HUDEP-2 (cell line): Measurements from ENCODE around the gene CHM.
"Not testable (repeated sequence)": the region's sequence is repeated elsewhere in the genome, so short reads cannot be mapped to it uniquely, and the experiment has no call there.

ENCODE experiments used
- DNase-seq, 76 experiments: peaks; one replicate each; lab custom pipeline; 2025; ENCODE audit not compliant: unreplicated experiment in 76 of 76; lab: John Stamatoyannopoulos, UW

The CHM gene

DNA sequence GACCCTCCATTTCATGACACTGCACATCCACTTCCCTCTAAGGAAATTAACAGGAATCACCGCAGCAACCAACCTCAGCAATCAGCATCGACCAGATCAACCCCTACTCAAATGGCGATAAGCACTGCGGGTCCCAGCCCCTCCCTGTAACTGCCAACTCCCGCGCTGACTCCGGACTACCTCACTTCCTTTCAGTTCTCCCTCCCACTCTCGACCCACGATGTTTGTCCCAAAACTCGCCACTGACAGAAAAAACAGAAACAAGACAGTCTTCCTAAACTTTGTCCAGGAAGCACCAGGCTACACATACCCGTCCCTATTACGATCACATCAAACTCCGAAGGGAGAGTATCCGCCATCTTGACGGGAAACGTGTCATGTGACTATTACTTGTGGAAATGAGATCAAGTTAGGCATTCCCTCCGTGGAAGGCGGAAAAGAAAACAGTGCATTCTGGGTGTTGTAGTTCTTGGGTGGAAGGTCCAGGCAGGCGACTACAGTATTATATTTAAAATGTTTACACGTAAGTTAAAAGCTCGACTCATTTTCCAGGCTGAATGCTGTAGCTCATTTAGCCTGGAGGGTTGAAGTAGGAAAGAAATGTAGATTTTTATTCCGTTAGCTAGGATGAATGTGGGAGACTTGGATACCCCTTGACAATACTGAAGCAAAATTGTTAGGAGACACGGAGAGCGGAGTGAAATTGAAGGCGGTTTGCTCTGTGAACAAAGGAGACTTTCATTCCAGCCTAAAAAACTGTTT, at the start of gene CHM:
Gene CHM (minus strand): TSS at position 385 of the 762 bp plus-strand sequence. CDS start 26 bp downstream, at position 359.
- DNase-seq, result no peak

GRCh38 chrX:86078650-86079049, 31.3 kb upstream of the CHM start:
- DNase-seq, result no peak

GRCh38 chrX:86066998-86067397, 19.6 kb upstream of the CHM start:
- no peak for DNase-seq

- no peak for DNase-seq
These were observed 14.0 kb upstream of the CHM start for GRCh38 chrX:86061407-86061806.

DNA sequence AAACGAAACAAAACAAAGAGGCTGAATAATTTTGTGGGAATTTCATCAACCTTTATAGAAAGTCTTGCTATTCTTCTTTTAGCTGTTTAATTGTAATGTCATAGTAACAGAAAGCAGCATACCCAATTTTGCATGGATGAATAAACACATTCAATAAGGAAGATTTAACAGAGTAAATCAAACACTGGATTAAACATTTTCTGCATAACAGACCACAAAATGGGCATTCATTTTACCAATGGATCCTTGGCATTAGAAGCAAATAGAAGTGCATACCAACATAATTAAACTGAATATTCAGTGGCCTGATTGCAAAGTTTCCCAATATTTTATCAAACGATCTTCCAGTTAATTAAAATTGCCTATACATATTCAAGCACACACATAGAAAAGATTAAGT, 4.4 kb upstream of the CHM start:
- no peak for DNase-seq

- DNase-seq, result no peak
These were observed 550 bp upstream of the CHM start for GRCh38 chrX:86047936-86048280.

GRCh38 chrX:86044216-86044615, 3.1 kb downstream of the CHM start:
- no peak for DNase-seq

GRCh38 chrX:86039625-86040568, 7.5 kb downstream of the CHM start:
- DNase-seq, result no peak

DNA sequence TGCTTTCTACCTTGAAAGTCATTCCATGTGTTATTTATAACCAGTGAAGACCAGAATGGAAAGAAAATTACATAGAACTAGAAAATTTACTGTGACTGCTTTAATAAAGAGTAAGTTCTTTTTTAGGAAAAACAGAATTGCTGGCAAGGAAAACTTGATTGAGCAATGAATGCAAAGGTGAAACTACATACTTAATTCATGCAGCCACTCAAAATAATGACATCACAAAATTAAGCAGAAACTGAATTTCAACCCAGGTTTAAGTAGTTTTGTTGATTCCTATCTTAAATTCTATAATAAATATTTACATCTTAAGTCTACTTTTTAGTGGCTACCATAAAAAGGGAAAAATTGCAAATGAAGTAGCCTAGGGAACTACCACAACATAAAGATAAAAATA, 14.0 kb downstream of the CHM start:
- DNase-seq, result no peak

DNA sequence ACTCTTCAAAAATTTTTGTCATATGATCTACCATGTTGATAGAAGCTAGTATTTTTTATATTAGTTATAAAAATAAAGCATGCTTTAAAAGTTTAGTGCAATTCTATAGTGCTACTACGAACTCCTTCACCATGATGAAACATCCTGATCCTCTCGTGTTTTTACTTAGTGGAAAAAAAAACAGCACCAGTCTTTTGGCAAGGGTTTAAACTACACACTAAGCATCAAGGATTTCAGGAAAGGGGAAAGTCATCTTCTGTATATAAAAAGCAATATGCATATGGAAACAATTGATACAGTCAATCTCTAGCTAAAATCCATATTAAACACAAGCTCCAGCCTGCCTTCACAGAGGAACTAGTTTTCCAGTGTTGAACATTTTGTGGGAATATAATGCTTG, 18.7 kb downstream of the CHM start:
- no peak for DNase-seq

DNA sequence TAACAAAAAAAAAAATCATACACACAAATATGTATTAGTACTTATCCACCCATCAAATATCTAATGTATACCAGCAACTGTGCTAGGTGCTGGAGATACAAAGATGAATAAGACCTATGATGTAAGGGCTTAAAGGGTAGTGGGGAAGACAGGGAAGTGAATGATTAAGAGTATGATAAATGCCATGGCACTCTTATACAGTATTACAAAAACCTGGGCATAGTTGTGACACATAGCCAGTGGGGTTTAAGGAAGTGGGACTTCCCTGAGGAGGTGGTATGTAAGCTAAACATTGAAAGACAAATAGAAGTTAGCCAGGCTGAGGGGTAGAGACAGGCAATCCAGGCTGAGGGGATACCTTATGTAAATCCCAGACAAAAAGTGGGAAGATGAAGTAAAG, 23.5 kb downstream of the CHM start:
- DNase-seq, result no peak

GRCh38 chrX:86021652-86022289, 25.6 kb downstream of the CHM start:
- no peak for DNase-seq

DNA sequence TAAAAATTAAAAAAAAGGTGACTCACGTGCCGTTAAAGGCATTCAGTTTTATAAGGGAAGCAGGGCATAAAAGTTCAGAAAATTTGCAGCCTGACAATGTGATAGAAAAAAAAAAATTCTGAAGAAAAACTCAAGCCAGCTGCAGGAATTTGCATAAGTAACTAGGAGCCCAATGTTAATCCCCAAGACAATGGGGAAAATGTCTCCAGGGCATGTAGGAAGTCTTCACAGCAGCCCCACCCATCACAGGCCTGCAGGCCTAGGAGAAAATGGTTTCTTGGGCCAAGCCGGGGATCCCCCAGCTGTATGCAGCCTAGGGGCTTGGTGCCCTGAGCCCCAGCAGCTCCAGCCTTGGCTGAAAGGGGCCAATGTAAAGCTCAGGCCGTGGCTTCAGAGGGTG, 31.2 kb downstream of the CHM start:
- no peak for DNase-seq

DNA sequence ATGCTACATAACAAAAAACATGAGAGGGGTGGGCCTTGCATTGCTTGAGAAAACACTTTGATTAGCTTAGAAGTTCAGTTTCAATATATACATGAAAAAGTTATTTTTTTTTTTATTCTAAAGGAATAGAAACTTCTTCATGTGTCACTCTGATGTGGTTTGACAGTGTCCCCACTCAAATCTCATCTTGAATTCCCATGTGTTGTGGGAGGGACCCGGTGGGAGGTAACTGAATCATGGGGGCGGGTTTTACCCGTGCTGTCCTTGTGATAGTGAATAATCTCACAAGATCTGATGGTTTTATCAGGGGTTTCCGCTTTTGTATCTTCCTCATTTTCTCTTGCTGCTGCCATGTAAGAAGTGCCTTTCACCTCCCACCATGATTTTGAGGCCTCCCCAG, 32.4 kb downstream of the CHM start:
- DNase-seq, result not testable (repeated sequence)

DNA sequence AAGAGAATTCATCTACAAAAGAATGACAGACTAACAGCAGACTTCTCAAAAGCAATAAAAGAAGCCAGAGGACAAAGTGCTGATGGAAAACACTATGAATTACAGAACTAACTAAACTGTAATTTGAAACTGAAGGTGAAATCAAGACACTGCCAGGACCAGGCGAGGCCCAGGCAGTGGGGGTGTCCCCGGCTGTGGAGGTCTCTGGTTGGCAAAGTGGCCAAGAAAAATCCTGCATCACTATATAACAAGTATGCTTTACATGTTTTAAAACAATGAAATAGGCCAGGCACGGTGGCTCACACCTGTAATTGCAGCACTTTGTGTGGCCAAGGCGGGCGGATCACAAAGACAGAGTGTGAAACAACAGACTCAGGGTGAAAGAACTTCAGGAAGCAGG, 32.9 kb downstream of the CHM start:
- no peak for DNase-seq

DNA sequence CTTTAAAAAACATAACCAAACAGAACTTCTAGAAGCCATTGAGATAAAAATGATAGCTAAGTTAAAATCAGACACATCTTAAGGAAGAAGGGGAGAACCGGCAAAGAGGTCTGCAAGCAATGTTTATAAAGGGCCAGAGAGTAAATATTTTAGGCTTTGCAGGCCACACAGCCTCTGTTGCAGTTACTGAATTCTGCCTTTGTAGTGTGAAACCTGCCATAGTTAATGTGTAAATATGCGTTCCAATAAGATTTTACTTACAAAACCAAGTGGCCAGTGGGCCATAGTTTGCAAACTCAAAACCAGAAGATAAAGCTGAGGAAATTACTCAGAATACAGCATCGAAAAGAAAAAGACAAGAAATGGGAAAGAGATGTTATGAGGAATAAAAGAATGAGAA, 33.6 kb downstream of the CHM start:
- DNase-seq, result no peak

DNA sequence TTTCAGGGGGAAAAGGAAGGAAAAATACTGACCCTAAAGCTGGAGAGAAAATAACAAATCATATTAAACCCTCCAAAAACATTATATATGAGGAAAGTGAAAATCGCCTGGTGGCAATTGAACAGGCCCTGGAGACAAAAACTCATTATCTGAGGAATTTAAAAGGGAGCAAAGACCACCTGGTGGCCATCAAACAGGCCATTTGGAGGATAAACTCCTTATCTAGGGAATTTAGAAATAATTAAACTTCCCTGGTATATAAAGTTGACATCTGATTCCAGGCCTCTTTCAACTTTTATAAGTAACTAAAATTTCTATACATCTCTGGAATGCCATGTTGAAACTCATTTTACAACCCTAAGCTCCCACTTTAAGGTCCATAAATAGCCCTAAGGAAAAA, 35.2 kb downstream of the CHM start:
- no peak for DNase-seq

DNA sequence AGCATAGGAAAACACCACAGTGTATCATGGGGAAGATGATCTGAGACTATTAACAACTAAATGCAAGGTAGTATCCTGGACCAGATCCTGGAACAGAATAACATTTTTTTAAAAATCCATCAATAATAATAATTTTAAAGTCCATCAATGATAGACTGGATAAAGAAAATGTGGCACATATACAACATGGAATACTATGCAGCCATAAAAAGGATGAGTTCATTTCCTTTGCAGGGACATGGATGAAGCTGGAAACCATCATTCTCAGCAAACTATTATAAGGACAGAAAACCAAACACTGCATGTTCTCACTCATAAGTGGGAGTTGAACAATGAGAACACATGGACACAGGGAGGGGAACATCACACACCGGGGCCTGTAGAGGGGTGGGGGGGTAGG, 37.6 kb downstream of the CHM start:
- DNase-seq, result not testable (repeated sequence)

DNA sequence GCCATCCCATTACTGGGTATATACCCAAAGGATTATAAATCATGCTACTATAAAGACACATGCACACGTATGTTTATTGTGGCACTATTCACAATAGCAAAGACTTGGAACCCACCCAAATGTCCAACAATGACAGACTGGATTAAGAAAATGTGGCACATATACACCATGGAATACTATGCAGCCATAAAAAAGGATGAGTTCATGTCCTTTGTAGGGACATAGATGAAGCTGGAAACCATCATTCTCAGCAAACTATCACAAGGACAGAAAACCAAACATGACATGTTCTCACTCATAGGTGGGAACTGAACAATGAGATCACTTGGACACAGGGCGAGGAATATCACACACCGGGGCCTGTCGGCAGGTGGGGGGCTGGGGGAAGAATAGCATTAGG, 39.5 kb downstream of the CHM start:
- DNase-seq, result not testable (repeated sequence)

DNA sequence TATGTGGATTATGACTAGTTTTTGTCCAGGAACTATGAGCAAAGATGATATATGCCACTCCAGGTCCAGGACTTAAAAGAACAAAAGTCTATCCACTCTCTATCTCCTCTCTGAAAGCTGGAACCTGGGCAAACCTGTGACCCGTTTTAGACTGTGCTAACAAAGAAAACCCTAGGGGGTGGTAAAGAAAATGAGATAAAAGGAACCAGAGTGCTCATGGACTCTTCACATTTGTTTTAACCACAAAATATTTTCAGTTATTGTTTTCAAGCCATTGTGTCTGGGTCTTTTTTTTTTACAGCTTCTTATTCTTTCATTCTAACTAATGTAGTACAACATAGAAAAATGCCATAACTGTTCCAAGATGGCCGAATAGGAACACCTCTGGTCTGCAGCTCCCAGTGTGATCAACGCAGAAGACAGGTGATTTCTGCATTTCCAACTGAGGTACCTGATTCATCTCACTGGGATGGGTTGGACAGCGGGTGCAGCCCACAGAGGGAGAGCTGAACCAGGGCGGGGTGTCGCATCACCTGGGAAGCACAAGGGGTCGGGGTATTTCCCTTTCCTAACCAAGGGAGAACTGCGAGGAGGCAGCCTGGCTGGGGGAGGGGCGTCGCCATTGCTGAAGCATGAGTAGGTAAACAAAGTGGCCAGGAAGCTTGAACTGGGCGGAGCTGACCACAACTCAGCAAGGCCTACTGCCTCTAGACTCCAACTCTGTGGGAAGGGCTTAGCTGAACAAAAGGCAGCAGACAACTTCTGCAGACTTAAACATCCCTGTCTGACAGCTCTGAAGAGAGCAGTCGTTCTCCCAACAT, 45.1 kb downstream of the CHM start:
- peak in 16 of 76 experiments; percentile 0 to 16 (median 1) for DNase-seq

GRCh38 chrX:85998954-85999353, 48.4 kb downstream of the CHM start:
- no peak for DNase-seq
